Glutamatergic neuron (in vitro differentiated cells): ENCODE data around the gene MME. TPM values are rescaled to one million over a fixed set of nuclear protein-coding genes. Genes with fewer than 3 reads are reported as not detected.

Source experiments
- DNase-seq: peaks from one replicate; pipeline ENCODE4 v3.0.0; 2022
- H3K27ac Mint-ChIP-seq: one replicate; pipeline ENCODE4 v1.8.0; 2020; ENCODE audit warnings: mild to moderate bottlenecking, mixed read lengths, inconsistent platforms; ENCODE audit not compliant: unreplicated experiment
- H3K27me3 Mint-ChIP-seq: one replicate; pipeline ENCODE4 v1.8.0; 2020; ENCODE audit warnings: mild to moderate bottlenecking, moderate library complexity, mixed read lengths, inconsistent platforms; ENCODE audit not compliant: unreplicated experiment
- H3K36me3 Mint-ChIP-seq: one replicate; pipeline ENCODE4 v1.8.0; 2020; ENCODE audit warnings: mild to moderate bottlenecking, mixed read lengths, inconsistent platforms; ENCODE audit not compliant: unreplicated experiment
- H3K4me1 Mint-ChIP-seq: one replicate; pipeline ENCODE4 v1.8.0; 2020; ENCODE audit warnings: mild to moderate bottlenecking, low read depth, mixed read lengths, inconsistent platforms; ENCODE audit not compliant: unreplicated experiment
- H3K4me3 Mint-ChIP-seq: one replicate; pipeline ENCODE4 v1.8.0; 2020; ENCODE audit warnings: mild to moderate bottlenecking, mixed read lengths, inconsistent platforms; ENCODE audit not compliant: unreplicated experiment
- H3K9me3 Mint-ChIP-seq: one replicate; pipeline ENCODE4 v1.8.0; 2020; ENCODE audit warnings: mild to moderate bottlenecking, moderate library complexity, mixed read lengths, inconsistent platforms; ENCODE audit not compliant: unreplicated experiment
- CTCF ChIP-seq: fragments of 200-600 bp; sonication (generic); IDR thresholded peaks from one replicate; pipeline ENCODE4 v1.5.0; 2021; ENCODE audit not compliant: partially characterized antibody, unreplicated experiment
- total RNA-seq: library from RNA; stranded (reverse); fragmentation: NEBNext Ultra II Directional; extraction: Animal tissue kit (Norgen Biotek cat#: 25700); gene quantifications from one replicate; pipeline ENCODE4 v1.2.1, GENCODE V29; 2021; ENCODE audit not compliant: unreplicated experiment

The MME gene
- total RNA-seq, 1 donor from 2014 or later, result 6.6 TPM

- H3K4me1 Mint-ChIP-seq, result no peaks in the 10 kb centered on the region
- no peaks in the 10 kb centered on the region for H3K27me3 Mint-ChIP-seq
- no peak overlapping the region for H3K4me3 Mint-ChIP-seq
- peaks cover 1% of the 10 kb centered on the region for H3K9me3 Mint-ChIP-seq
- H3K27ac Mint-ChIP-seq, result no peak overlapping the region
- DNase-seq, result no peak
- no peaks in the 10 kb centered on the region for H3K36me3 Mint-ChIP-seq
- no peak for TF ChIP-seq CTCF
Measured at GRCh38 chr3:155088706-155089345, 8.7 kb downstream of the MME start.

- H3K4me3 Mint-ChIP-seq, result no peak overlapping the region
- no peaks in the 10 kb centered on the region for H3K27me3 Mint-ChIP-seq
- H3K9me3 Mint-ChIP-seq, result peaks cover 1% of the 10 kb centered on the region
- no peaks in the 10 kb centered on the region for H3K36me3 Mint-ChIP-seq
- no peaks in the 10 kb centered on the region for H3K4me1 Mint-ChIP-seq
- no peak for TF ChIP-seq CTCF
- H3K27ac Mint-ChIP-seq, result peak overlapping the region; percentile 35
- no peak for DNase-seq
Measured at GRCh38 chr3:155089495-155089894, 9.4 kb downstream of the MME start.

GRCh38 chr3:155093261-155093660 lies 13.1 kb downstream of the MME start:
- Mint-ChIP-seq H3K4me1 (no peaks in the 10 kb centered on the region), H3K27ac (no peak overlapping the region), H3K36me3 (no peaks in the 10 kb centered on the region), H3K9me3 (peaks cover 3% of the 10 kb centered on the region), H3K27me3 (no peaks in the 10 kb centered on the region), H3K4me3 (no peak overlapping the region)
- no peak for DNase-seq
- TF ChIP-seq CTCF, result no peak

- no peak for TF ChIP-seq CTCF
- Mint-ChIP-seq H3K27ac (no peak overlapping the region), H3K9me3 (peaks cover 10% of the 10 kb centered on the region), H3K4me1 (peaks cover 7% of the 10 kb centered on the region), H3K27me3 (peaks cover under 1% of the 10 kb centered on the region), H3K36me3 (no peaks in the 10 kb centered on the region), H3K4me3 (no peak overlapping the region)
- DNase-seq, result no peak
Measured at GRCh38 chr3:155096303-155097008, 16.3 kb downstream of the MME start.

- Mint-ChIP-seq H3K4me1 (peaks cover 11% of the 10 kb centered on the region), H3K4me3 (no peak overlapping the region), H3K27ac (no peak overlapping the region), H3K27me3 (peaks cover 3% of the 10 kb centered on the region), H3K9me3 (peaks cover 14% of the 10 kb centered on the region), H3K36me3 (no peaks in the 10 kb centered on the region)
- no peak for DNase-seq
- TF ChIP-seq CTCF, result no peak
Measured at GRCh38 chr3:155097009-155097349, 16.9 kb downstream of the MME start.
